GM12878 (cell line): ENCODE data around the gene PUS3. TPM values are rescaled to one million over a fixed set of nuclear protein-coding genes. Genes with fewer than 3 reads are reported as not detected.

ENCODE experiments used
- ATF3 ChIP-seq: IDR thresholded peaks from 2 replicates; pipeline ENCODE4 v1.6.1; 2011; ENCODE audit warnings: low read depth, mild to moderate bottlenecking, low read length, moderate library complexity, borderline replicate concordance; ENCODE audit errors: extremely low read depth
- CHD4 ChIP-seq: fragments of 200-600 bp; sonication (generic); IDR thresholded peaks from 2 replicates; pipeline ENCODE4 v1.6.1; 2016; ENCODE audit warnings: mild to moderate bottlenecking
- CUX1 ChIP-seq: IDR thresholded peaks from 2 replicates; pipeline ENCODE4 v1.6.1; 2012; ENCODE audit warnings: improper control_type of control experiment, low read depth, low read length; ENCODE audit not compliant: insufficient replicate concordance
- FOXM1 ChIP-seq: IDR thresholded peaks from 2 replicates; pipeline ENCODE4 v1.6.1; 2012; ENCODE audit warnings: low read depth, mild to moderate bottlenecking, inconsistent platforms, low read length, moderate library complexity
- LARP7 ChIP-seq: fragments of 450-650 bp; IDR thresholded peaks from 2 replicates; pipeline ENCODE4 v1.6.1; 2017; ENCODE audit warnings: mild to moderate bottlenecking
- MLLT1 ChIP-seq: fragments of 450-650 bp; IDR thresholded peaks from 2 replicates; pipeline ENCODE4 v1.6.1; 2016; ENCODE audit warnings: mild to moderate bottlenecking
- NR2C1 ChIP-seq: fragments of 450-650 bp; IDR thresholded peaks from 2 replicates; pipeline ENCODE4 v1.6.1; 2017; ENCODE audit warnings: antibody characterized with exemption, mild to moderate bottlenecking, moderate library complexity
- REST ChIP-seq: IDR thresholded peaks from 2 replicates; pipeline ENCODE4 v1.6.1; 2012; ENCODE audit warnings: mild to moderate bottlenecking, low read depth, low read length
- SRF ChIP-seq, 2 experiments: IDR thresholded peaks; 2 replicates each; pipeline ENCODE4 v1.6.1; 2011; ENCODE audit warnings: low read depth in 2 of 2, low read length in 2 of 2, mild to moderate bottlenecking in 1 of 2, moderate library complexity in 1 of 2
- TCF7 ChIP-seq: IDR thresholded peaks from 2 replicates; pipeline ENCODE4 v1.6.1; 2014; ENCODE audit warnings: antibody characterized with exemption, borderline replicate concordance
- ZNF274 ChIP-seq: IDR thresholded peaks from one replicate; pipeline ENCODE4 v1.8.0; 2011; ENCODE audit not compliant: insufficient read length, insufficient read depth
- polyA plus RNA-seq, 11 experiments: library from polyadenylated mRNA; depleted of rRNA in 4 of 11; unstranded in 6 of 11; stranded (reverse) in 5 of 11; fragments of >200 nt; fragmentation: Nextera tagmentation in 4 of 11; fragmentation: Illumina TruSeq in 1 of 11; extraction: Ambion mirVana in 4 of 11; extraction: Trizol in 1 of 11; gene quantifications; 1 replicate in 1 of 11; 2 replicates in 10 of 11; pipeline versions ENCODE4 v1.2.1 to v1.2.3, GENCODE V29; 2011 to 2016; ENCODE audit warnings: inconsistent platforms in 2 of 11, missing spikeins in 2 of 11, low read depth in 1 of 11
- total RNA-seq, 4 experiments: library from RNA; depleted of rRNA in 3 of 4; stranded (reverse); fragments of >200 nt in 3 of 4; fragmentation: Illumina TruSeq in 1 of 4; extraction: Trizol in 1 of 4; gene quantifications; 2 replicates each; pipeline versions ENCODE4 v1.2.1 to v1.2.3, GENCODE V29; 2013 to 2021
- TF ChIP-seq, protein P1 (sequence below): IDR thresholded peaks from 2 replicates; pipeline ENCODE4 v1.6.1; 2012; ENCODE audit warnings: low read depth, low read length, improper control_type of control experiment
- TF ChIP-seq, protein P2 (sequence below): IDR thresholded peaks from 2 replicates; pipeline ENCODE4 v1.6.1; 2011; ENCODE audit warnings: borderline replicate concordance, low read depth, mild to moderate bottlenecking, moderate library complexity, low read length; ENCODE audit not compliant: insufficient read depth, poor library complexity, severe bottlenecking
- TF ChIP-seq, protein P3 (sequence below): IDR thresholded peaks from 2 replicates; pipeline ENCODE4 v1.6.1; 2012; ENCODE audit warnings: low read depth, low read length, improper control_type of control experiment

The PUS3 gene
- total and polyA plus RNA-seq, 10 of the 15 experiments (the other 5 are each of a cell fraction or from before 2014, with no cell fraction given), result 10.9 to 22.4 (median 14.3) TPM

DNA sequence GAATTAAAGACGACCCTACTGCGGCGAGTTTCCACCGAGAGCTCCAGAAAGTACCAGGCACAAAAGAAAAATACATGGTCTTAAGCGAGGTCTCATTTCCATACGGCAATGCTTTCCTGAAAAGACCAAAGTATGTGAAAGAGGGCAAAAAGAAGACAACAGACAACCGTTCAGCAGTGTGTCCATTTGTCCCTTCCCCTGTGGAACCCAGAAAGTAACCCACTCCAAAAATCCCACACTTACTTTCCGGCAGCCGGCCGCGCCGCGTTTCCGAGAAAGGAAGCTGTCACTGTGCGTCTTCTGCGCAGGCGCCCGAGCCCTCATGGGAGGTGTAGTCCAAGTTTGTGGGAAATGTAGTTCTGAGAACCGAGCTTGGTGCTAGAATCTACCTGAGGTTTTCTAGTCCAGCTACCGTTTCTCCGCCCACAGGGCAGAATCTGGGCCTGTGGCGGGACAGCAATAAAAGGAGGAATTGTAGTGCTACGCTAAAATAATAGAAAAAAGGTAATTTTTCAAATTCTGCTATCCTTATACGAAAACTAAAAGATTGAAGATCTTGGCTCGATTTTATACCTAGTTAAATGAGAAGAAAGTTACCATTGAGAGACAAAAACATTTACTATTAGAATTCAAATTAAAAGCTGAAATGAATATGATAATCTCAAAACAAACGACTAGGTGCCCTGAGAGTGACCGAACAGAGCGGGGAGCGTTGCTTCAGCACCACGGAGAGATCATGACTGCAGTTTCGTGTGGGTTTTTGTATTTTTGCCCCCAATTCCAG, at the start of gene PUS3 (continued):
- TF ChIP-seq CUX1, result no peak
- TF ChIP-seq FOXM1, result no peak
- TF ChIP-seq, protein P1, sequence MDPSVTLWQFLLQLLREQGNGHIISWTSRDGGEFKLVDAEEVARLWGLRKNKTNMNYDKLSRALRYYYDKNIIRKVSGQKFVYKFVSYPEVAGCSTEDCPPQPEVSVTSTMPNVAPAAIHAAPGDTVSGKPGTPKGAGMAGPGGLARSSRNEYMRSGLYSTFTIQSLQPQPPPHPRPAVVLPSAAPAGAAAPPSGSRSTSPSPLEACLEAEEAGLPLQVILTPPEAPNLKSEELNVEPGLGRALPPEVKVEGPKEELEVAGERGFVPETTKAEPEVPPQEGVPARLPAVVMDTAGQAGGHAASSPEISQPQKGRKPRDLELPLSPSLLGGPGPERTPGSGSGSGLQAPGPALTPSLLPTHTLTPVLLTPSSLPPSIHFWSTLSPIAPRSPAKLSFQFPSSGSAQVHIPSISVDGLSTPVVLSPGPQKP, result no peak
- TF ChIP-seq TCF7, result no peak
- no peak for TF ChIP-seq SRF (IDR thresholded peaks at IDR 0.05; ENCODE audit: low read depth in 2 of 2, low read length in 2 of 2)
- TF ChIP-seq LARP7, result no peak
- TF ChIP-seq MLLT1, result no peak
- no peak for TF ChIP-seq NR2C1
- TF ChIP-seq REST, result peak; percentile 84
- TF ChIP-seq CHD4, result no peak
- TF ChIP-seq, protein P2, sequence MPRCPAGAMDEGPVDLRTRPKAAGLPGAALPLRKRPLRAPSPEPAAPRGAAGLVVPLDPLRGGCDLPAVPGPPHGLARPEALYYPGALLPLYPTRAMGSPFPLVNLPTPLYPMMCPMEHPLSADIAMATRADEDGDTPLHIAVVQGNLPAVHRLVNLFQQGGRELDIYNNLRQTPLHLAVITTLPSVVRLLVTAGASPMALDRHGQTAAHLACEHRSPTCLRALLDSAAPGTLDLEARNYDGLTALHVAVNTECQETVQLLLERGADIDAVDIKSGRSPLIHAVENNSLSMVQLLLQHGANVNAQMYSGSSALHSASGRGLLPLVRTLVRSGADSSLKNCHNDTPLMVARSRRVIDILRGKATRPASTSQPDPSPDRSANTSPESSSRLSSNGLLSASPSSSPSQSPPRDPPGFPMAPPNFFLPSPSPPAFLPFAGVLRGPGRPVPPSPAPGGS, result no peak
- peak; percentile 36; the same call in 1 of the 2 replicates for TF ChIP-seq ATF3
- TF ChIP-seq, protein P3, sequence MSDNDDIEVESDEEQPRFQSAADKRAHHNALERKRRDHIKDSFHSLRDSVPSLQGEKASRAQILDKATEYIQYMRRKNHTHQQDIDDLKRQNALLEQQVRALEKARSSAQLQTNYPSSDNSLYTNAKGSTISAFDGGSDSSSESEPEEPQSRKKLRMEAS, result peak; percentile 46; the same call in 1 of the 2 replicates
- TF ChIP-seq ZNF274, result no peak
